EL (cell line): ENCODE measurements around the gene AFAP1.

Experiments
- DNase-seq: peaks from one replicate; pipeline ENCODE4 v3.0.0-alpha.2; 2016

The AFAP1 gene

DNA sequence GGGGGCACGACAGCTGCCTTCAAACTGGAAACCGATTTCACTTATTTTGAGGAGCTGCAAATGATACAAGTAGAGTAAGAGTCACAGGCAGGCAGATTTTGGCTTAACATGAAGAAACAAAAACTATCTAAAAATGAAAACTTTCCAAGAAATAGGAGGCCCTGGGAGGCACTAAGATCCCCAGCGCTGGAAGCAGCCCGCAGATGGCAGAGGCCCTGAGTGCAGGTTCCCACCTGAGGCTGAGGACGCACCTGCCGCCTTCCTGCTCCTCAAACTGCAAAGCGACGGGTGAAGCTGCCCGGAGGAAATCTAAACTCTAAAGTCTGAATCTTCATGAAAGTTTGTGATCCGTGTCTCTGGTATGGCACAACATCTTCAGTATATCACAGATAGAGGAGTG is 138.7 kb downstream of the AFAP1 start:
- no peak for DNase-seq

GRCh38 chr4:7800410-7800809 is 139.3 kb downstream of the AFAP1 start:
- no peak for DNase-seq

DNA sequence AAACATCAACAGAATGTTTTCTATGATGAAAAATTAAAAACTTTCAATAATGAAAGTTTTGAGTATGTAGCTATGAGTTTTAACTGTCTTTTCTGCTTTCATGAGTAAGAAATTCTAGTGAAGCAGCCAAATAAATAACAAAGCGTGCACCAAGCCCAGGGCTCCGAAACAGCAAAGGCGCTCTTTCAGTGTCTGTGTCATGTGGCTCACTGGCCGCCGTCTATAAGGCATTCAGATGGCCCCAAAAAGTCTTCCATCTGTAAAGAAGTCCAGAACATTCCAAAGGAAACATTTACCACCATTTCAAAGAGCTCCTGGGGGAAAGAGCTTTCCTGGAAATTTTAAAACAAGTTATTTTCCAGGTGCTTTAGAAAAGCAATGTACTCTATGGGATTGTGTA is 139.9 kb downstream of the AFAP1 start:
- DNase-seq: no peak

- no peak for DNase-seq
Measured at GRCh38 chr4:7799306-7799705, 140.4 kb downstream of the AFAP1 start.

- peak; percentile 19 for DNase-seq
Measured at GRCh38 chr4:7798178-7798995, 141.3 kb downstream of the AFAP1 start.

DNA sequence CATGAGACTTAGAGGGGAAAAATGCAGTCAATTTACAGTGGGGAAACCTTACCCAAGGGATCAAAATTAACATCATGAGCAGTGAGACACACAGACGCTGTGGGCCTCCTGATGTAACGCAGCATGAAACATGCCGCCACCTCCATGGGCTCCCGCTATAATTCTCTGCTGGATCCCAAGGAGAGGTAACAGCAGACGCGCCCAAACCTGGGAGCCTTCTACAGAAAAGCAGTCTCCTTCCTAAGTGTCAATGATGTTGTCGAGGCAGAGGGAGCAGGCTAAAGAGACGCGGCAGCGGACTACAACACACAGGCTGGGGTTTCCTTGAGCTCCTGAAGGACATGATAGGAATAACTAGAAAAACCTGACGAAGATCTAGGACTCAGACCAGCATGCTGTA is 142.3 kb downstream of the AFAP1 start:
- DNase-seq: no peak

- DNase-seq: no peak
Measured at GRCh38 chr4:7795983-7796382, 143.7 kb downstream of the AFAP1 start.

DNA sequence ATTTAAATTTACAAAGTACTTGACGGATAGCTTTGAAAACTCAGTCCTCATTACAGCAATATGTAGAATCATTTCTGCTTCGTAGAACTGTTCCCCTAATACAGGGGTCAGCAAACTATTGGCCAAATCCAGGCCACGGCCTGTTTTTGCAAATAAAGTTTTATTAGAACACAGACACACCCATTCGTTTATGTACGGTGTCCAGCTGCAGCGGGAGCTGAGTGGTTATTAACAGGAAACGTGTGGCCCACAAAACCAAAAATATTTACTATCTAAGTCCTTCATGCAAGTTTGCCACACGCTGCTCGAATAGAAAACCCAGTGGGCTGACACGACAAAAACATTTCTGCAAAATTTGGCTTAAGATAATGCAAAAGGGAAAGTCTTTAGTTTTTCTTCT is 146.5 kb downstream of the AFAP1 start:
- no peak for DNase-seq

DNA sequence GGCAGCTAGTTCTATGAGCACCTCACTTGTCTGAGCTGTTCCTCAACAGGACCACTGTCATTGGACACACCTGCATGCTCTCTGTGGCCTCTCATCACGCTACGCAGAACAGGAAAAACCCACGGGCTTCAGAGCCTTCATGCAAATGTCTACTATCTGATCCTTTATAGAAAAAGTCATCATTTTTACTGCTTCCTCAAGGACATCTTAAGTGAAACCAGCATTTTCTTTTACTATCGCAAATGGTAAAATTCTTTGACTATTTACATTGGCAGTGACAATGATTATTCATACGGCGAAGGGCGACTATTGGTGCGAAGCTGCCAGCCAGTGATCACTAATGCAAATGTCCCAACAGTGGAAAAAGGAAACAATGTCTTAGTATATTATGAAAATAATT is 147.0 kb downstream of the AFAP1 start:
- DNase-seq: no peak

GRCh38 chr4:7790999-7791398 is 148.7 kb downstream of the AFAP1 start:
- no peak for DNase-seq

- no peak for DNase-seq
Measured at GRCh38 chr4:7790023-7790422, 149.6 kb downstream of the AFAP1 start.

DNA sequence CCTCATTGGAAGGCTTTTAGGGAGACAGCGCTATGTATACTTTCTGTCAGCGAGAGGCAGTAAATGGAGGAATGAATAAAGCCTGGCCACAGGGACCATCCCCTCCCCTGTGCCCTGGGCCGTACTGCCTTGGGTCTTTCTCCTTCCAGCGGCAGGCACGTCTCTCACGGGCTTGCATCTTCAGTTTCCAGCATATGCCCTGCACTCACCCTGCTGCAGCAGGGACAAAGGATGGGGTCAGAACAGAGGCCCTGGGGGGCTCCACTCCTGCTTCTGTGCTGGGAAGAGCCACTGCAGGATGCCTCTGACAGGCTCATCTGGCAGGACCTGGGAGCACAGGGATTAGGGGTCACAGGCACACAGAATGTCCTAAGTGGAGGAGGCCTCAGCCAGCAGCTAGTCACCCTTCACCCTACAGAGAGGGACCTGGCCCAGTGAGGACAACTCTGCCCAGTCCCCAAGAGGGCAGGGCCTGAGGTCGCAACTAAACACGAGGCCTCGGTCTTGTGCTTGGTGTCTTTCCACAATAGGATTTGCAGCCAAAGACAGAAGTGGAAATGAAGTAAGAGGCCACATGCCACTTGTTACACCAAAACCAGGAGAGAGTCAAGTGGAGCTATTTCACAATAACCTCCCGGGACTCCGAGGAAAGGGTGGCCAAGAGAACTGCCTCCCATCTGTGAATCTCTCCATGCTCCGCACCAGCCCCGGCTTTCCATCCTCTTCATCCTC is 150.8 kb downstream of the AFAP1 start:
- DNase-seq: no peak

DNA sequence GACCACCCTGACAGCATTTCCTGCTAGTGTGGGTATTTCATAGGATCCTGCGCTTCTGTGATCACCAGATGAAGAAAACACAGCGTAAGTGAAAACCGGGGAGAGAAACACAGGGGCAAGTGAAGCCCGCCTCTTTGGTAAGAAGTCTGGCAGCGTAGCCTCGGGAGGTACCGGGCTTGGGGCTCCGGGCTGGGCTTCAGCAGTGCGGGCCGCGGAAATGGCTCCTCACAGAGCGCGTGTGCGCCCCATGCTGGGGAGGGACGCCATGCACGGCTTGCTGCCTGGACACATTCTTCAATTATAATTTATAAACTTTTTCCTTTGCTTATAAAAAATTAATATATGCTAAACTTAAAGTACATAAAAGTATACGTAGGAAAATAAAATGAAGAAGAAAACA is 151.5 kb downstream of the AFAP1 start:
- no peak for DNase-seq

- no peak for DNase-seq
Measured at GRCh38 chr4:7787681-7788141, 151.9 kb downstream of the AFAP1 start.

DNA sequence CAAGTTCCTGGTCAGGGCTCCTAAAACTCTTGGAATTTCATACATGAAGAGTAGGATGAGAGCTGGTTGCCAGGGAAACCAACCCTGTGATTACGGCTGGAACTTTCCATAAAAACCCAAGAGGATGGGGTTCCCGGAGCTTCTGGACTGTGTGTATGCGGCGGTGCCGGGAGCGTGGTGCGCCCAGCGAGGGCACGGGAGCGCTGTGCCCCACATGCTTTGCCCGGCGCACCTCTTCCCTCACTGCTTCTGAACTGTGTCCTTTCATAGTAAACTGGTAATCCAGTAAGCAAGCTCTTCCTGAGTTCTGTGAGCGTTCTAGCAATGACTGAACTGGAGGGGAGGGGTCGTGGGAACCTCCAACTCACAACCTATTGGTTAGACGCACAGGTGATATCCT is 152.6 kb downstream of the AFAP1 start:
- no peak for DNase-seq

DNA sequence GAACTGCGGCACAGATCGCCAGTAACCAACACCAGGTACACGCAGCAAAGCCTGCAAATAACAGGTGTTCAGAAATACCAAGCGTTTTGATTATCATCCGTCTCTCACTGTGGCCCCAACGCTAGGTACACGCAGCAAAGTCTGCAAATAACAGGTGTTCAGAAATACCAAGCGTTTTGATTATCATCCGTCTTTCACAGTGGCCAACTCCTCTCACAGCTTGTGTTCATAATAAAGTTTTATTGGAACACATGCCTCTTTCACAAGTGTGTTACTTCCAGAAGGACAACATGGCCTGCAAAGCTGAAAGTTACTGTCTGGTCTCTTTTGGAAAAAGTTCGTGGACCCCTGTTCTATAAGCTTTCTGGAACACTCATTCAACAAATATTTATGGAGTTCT is 153.1 kb downstream of the AFAP1 start:
- no peak for DNase-seq

DNA sequence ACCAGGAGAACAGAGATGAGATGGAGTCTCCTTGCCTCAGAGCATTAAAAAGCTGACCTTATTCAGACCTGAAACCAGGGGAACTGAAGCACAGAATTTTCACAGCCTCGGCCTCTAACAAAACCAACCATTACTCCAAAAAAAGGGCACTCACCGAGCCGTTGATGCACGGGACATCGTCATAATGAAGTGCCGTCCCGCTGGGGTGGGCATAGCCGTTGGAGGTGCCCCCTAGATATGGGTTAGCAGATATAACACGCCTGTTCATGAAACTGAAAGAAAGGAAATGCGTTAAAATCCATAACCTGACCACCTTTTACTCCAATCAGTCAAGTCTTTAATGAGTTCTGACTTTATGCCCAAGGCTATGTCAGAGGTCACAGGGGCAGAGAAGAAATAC is 153.6 kb downstream of the AFAP1 start:
- DNase-seq: no peak

- DNase-seq: peak; percentile 69
Measured at GRCh38 chr4:7785017-7785416, 154.6 kb downstream of the AFAP1 start.

- no peak for DNase-seq
Measured at GRCh38 chr4:7784131-7784870, 155.4 kb downstream of the AFAP1 start.

DNA sequence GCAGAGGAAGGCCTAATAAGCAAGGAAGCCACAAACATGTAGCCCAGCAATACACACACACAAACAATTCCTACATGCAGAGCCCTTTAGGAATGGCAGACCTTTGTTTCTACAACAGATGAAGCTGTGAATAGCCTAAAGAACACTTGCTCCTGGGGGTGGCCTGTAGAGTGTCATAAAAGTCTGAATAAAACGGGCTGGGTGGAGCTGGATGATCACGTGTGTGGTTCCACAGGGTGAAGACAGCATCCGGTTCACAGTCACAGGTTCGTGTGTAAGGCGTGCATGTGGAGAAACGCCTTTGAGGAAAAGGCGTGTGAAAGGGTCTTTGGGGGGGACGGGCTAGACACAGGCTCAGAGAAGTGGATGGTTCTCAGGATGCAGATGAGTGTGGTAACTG is 156.1 kb downstream of the AFAP1 start:
- no peak for DNase-seq

GRCh38 chr4:7782783-7783182 is 156.9 kb downstream of the AFAP1 start:
- DNase-seq: no peak

DNA sequence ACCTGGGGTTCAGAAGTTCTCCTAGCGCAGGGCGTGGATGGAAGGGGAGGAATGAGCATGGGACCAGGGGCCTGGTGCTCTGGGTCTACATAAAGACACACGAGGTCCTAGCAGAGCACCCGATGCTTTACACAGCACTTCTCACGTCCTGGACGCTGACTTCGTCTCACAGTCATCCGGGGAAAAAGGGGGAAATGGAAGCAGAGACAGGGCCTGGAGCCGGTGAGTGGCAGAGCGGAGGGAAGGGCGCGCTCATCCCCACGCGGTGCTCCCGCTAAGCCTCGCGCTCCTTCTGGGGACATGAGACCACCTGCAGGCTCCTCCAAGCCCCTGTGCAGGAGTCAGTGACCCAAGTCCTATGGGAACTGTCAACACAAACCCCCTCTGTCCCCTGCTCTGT is 157.7 kb downstream of the AFAP1 start:
- DNase-seq: peak; percentile 32

- DNase-seq: peak; percentile 72
Measured at GRCh38 chr4:7781366-7781765, 158.3 kb downstream of the AFAP1 start.
